Ectodermal cell (in vitro differentiated cells): Measurements from ENCODE around the gene CCDC134.
"Not testable (repeated sequence)": the region's sequence is repeated elsewhere in the genome, so short reads cannot be mapped to it uniquely, and the experiment has no call there.

Experiments used
- H3K27ac ChIP-seq: 2 replicates; pipeline ENCODE4 v1.7.0; 2013; ENCODE audit warnings: mild to moderate bottlenecking, low read depth, low read length; ENCODE audit not compliant: insufficient read depth, poor library complexity, severe bottlenecking
- H3K27me3 ChIP-seq: 2 replicates; pipeline ENCODE4 v1.7.0; 2013; ENCODE audit warnings: mild to moderate bottlenecking, low read length; ENCODE audit not compliant: insufficient read depth, control insufficient read depth, poor library complexity, severe bottlenecking
- H3K36me3 ChIP-seq: one replicate; pipeline ENCODE4 v1.7.0; 2013; ENCODE audit warnings: low read length; ENCODE audit not compliant: control insufficient read depth, insufficient read depth
- H3K4me1 ChIP-seq: one replicate; pipeline ENCODE4 v1.7.0; 2013; ENCODE audit warnings: low read length; ENCODE audit not compliant: control insufficient read depth, insufficient read depth
- H3K4me3 ChIP-seq: 2 replicates; pipeline ENCODE4 v1.7.0; 2013; ENCODE audit warnings: low read depth, low read length, control low read depth; ENCODE audit not compliant: insufficient read depth
- H3K9me3 ChIP-seq: 2 replicates; pipeline ENCODE4 v1.7.0; 2013; ENCODE audit warnings: mild to moderate bottlenecking, low read length, moderate library complexity; ENCODE audit not compliant: control insufficient read depth
- WGBS, 2 experiments: methylation state at CpG; one replicate each; pipeline ENCODE4 v1.1.7; 2013; ENCODE audit warnings: missing lambda C conversion rate in 2 of 2; 5-methylcytosine and 5-hydroxymethylcytosine counted together

The CCDC134 gene

DNA sequence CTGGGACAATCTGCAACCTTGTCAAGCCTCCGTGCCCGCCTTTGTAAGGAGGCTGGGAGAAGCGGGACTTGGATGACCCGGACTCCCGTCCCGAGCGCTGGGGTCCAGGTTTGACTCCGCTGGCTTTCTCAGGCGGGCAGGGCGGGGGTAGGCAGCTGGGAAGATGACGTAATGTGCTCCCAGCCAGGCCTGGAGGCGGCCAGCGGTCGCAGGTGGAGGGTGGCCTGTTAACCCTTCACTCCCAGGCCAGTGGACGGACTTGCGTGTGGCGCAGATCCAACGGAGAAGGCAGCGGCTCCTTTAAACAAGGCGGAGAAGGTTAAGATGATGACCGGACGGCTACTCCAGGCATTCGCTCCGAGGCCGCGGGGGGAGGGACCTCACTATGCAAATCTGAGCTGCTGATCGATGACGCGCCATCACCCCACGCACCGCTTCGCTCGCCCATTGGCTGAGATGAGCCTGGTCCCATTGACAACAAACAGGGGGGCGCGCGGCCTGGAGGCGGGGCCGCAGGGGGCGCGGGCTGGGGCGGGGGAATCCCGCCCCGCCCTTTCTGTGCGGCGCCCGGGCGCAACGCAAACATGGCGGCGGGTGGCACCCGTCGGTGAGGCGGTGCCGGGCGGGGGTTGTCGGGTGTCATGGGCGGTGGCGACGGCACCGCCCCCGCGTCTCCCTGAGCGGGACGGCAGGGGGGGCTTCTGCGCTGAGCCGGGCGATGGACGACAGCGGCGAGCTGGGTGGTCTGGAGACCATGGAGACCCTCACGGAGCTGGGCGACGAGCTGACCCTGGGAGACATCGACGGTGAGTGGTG is 32.3 kb downstream of the CCDC134 start, which contains the start of gene SREBF2:
Gene SREBF2, plus strand, starts transcription at position 553 of the 816 bp plus-strand sequence. Its CDS starts 166 bp downstream, at position 719.
- 0% methylated on average over 75 of the region's 75 CpGs for WGBS, 2 experiments

GRCh38 chr22:41833369-41834004 is 33.0 kb downstream of the CCDC134 start:
- Histone ChIP-seq H3K4me1 (no peaks in the 10 kb centered on the region), H3K27ac (peak overlapping the region; percentile 97), H3K9me3 (no peaks in the 10 kb centered on the region), H3K27me3 (no peaks in the 10 kb centered on the region), H3K36me3 (peaks cover 7% of the 10 kb centered on the region), H3K4me3 (peak overlapping the region; percentile 82)
- WGBS, 2 experiments = 0% methylated on average over 86 of the region's 86 CpGs

More for the DNA sequence above, 32.3 kb downstream of the CCDC134 start, which contains the start of gene SREBF2:
- peaks cover 7% of the 10 kb centered on the region for H3K36me3 ChIP-seq
- H3K27ac ChIP-seq = peak within 1 kb of the TSS; percentile 97
- H3K9me3 ChIP-seq = no peaks in the 10 kb centered on the region
- peak within 1 kb of the TSS; percentile 82 for H3K4me3 ChIP-seq
- H3K27me3 ChIP-seq = no peaks in the 10 kb centered on the region
- no peaks in the 10 kb centered on the region for H3K4me1 ChIP-seq

- Histone ChIP-seq H3K4me3 (peak overlapping the region; percentile 82), H3K36me3 (peaks cover 7% of the 10 kb centered on the region), H3K27ac (peak overlapping the region; percentile 50), H3K9me3 (no peaks in the 10 kb centered on the region), H3K4me1 (no peaks in the 10 kb centered on the region), H3K27me3 (no peaks in the 10 kb centered on the region)
- 12 to 13% methylated on average over 14 of the region's 14 CpGs for WGBS, 2 experiments
These were observed 33.8 kb downstream of the CCDC134 start for GRCh38 chr22:41834005-41834944.

DNA sequence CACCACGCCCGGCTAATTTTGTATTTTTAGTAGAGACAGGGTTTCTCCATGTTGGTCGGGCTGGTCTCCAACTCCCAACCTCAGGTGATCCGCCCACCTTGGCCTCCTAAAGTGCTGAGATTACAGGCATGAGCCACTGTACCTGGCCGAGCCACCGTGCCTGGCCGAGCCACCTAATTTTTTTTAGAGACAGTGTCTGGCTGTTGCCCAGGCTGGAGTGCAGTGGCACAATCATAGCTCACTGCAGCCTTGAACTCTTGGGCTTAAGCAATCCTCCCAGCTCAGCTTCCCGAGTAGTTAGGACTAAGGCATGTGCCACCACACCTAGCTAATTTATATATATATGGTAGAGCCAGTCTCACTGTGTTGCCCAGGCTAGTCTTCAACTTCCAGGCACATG is 35.0 kb downstream of the CCDC134 start:
- not testable (repeated sequence) for H3K27ac ChIP-seq, H3K4me1 ChIP-seq, H3K4me3 ChIP-seq, H3K9me3 ChIP-seq, H3K27me3 ChIP-seq, H3K36me3 ChIP-seq
- 83 to 89% methylated on average over 7 to 8 of the region's 8 CpGs for WGBS, 2 experiments

GRCh38 chr22:41836551-41836950 is 36.1 kb downstream of the CCDC134 start:
- Histone ChIP-seq H3K36me3 (peaks cover 7% of the 10 kb centered on the region), H3K27me3 (no peaks in the 10 kb centered on the region), H3K4me1 (no peaks in the 10 kb centered on the region), H3K4me3 (no peak overlapping the region), H3K9me3 (no peaks in the 10 kb centered on the region), H3K27ac (no peak overlapping the region)
- 85 to 97% methylated on average over 2 of the region's 2 CpGs for WGBS, 2 experiments

GRCh38 chr22:41838842-41839618 is 38.6 kb downstream of the CCDC134 start:
- H3K4me3 ChIP-seq = no peak overlapping the region
- H3K36me3 ChIP-seq = peaks cover 11% of the 10 kb centered on the region
- no peak overlapping the region for H3K27ac ChIP-seq
- H3K27me3 ChIP-seq = no peaks in the 10 kb centered on the region
- no peaks in the 10 kb centered on the region for H3K4me1 ChIP-seq
- H3K9me3 ChIP-seq = no peaks in the 10 kb centered on the region
- WGBS, 2 experiments = 86 to 92% methylated on average over 1 of the region's 1 CpG

DNA sequence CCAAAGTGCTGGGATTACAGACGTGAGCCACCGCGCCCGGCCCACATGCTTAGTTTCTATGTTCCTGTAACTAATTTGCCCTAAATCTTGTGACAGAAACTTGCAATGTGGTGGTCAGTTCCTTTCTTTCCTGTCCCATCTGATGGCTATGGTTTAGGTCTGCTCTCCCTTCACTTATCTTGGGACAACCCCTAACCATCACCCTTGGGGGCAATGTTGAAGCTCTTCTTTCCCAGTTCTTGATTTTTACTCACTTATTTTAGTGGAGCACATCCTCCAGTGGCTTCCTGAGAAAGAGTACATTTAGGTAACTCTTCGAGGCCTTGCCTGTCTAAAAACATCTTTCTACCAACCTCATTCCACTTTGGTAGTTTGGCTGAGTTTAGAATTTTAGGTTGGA is 39.7 kb downstream of the CCDC134 start:
- Histone ChIP-seq H3K27ac (no peak overlapping the region), H3K36me3 (peaks cover 11% of the 10 kb centered on the region), H3K27me3 (no peaks in the 10 kb centered on the region), H3K4me3 (no peak overlapping the region), H3K4me1 (no peaks in the 10 kb centered on the region), H3K9me3 (no peaks in the 10 kb centered on the region)
- WGBS, 2 experiments = 93 to 98% methylated on average over 5 of the region's 5 CpGs

- Histone ChIP-seq H3K27me3 (no peaks in the 10 kb centered on the region), H3K4me1 (peaks cover 9% of the 10 kb centered on the region), H3K9me3 (no peaks in the 10 kb centered on the region), H3K4me3 (no peak overlapping the region), H3K27ac (no peak overlapping the region), H3K36me3 (peaks cover 5% of the 10 kb centered on the region)
- WGBS, 2 experiments = 94% methylated on average over 2 to 3 of the region's 3 CpGs
These were observed 40.7 kb downstream of the CCDC134 start for GRCh38 chr22:41841085-41841712.
